Skin epidermis (tissue), 12 donors: ENCODE data around the gene ADCY6.
A peak's percentile ranks its signal among the peaks of the same experiment; 100 is the strongest.

Experiments
- H3K27ac ChIP-seq, 21 experiments: fragments of 200-600 bp; sonication (generic) in 11 of 21; one replicate each; pipeline ENCODE4 v1.5.0; 2020; ENCODE audit warnings: mild to moderate bottlenecking in 3 of 21, inconsistent platforms in 2 of 21, moderate library complexity in 2 of 21
- H3K4me3 ChIP-seq, 7 experiments: fragments of 200-600 bp; sonication (generic) in 2 of 7; one replicate each; pipeline ENCODE4 v1.5.0; 2020; ENCODE audit warnings: inconsistent platforms in 2 of 7, mild to moderate bottlenecking in 2 of 7, moderate library complexity in 1 of 7

ADCY6 gene

GRCh38 chr12:48788854-48789775, at the start of gene ADCY6:
Gene ADCY6, minus strand, starts transcription at chr12:48789089. Its CDS starts 5,655 bp downstream, at chr12:48783434.
- peak within 1 kb of the TSS; percentile 53 to 83 (median 67) for H3K4me3 ChIP-seq
- peak within 1 kb of the TSS; percentile 2 to 94 (median 84) for H3K27ac ChIP-seq

- Histone ChIP-seq H3K4me3 (no peak overlapping the region), H3K27ac (no peak overlapping the region)
These were observed 49.2 kb upstream of the ADCY6 start for GRCh38 chr12:48838048-48838447.

- Histone ChIP-seq H3K4me3 (no peak overlapping the region), H3K27ac (no peak overlapping the region)
These were observed 43.6 kb upstream of the ADCY6 start for GRCh38 chr12:48832321-48833060.

- no peak overlapping the region for H3K27ac ChIP-seq
- H3K4me3 ChIP-seq, result no peak overlapping the region
These were observed 42.4 kb upstream of the ADCY6 start for GRCh38 chr12:48831257-48831656.

GRCh38 chr12:48828841-48829575, 40.1 kb upstream of the ADCY6 start:
- no peak overlapping the region for H3K4me3 ChIP-seq
- H3K27ac ChIP-seq, result no peak overlapping the region

- no peak overlapping the region for H3K27ac ChIP-seq
- no peak overlapping the region for H3K4me3 ChIP-seq
These were observed 39.4 kb upstream of the ADCY6 start for GRCh38 chr12:48828293-48828692.

GRCh38 chr12:48827513-48828096, 38.7 kb upstream of the ADCY6 start:
- H3K27ac ChIP-seq, result no peak overlapping the region
- H3K4me3 ChIP-seq, result no peak overlapping the region

GRCh38 chr12:48827026-48827425, 38.1 kb upstream of the ADCY6 start:
- Histone ChIP-seq H3K27ac (no peak overlapping the region), H3K4me3 (no peak overlapping the region)

GRCh38 chr12:48826209-48826855, 37.4 kb upstream of the ADCY6 start:
- Histone ChIP-seq H3K27ac (peak overlapping the region in 1 of 21 experiments; percentile 37), H3K4me3 (no peak overlapping the region)

- Histone ChIP-seq H3K27ac (no peak overlapping the region), H3K4me3 (no peak overlapping the region)
These were observed 36.0 kb upstream of the ADCY6 start for GRCh38 chr12:48824905-48825304.

GRCh38 chr12:48824112-48824511, 35.2 kb upstream of the ADCY6 start:
- Histone ChIP-seq H3K4me3 (no peak overlapping the region), H3K27ac (no peak overlapping the region)

GRCh38 chr12:48823281-48823680, 34.4 kb upstream of the ADCY6 start:
- H3K27ac ChIP-seq, result no peak overlapping the region
- no peak overlapping the region for H3K4me3 ChIP-seq

- H3K4me3 ChIP-seq, result no peak overlapping the region
- no peak overlapping the region for H3K27ac ChIP-seq
These were observed 33.8 kb upstream of the ADCY6 start for GRCh38 chr12:48822711-48823110.

GRCh38 chr12:48822139-48822538, 33.2 kb upstream of the ADCY6 start:
- Histone ChIP-seq H3K27ac (no peak overlapping the region), H3K4me3 (no peak overlapping the region)

GRCh38 chr12:48819986-48820725, 31.3 kb upstream of the ADCY6 start:
- no peak overlapping the region for H3K27ac ChIP-seq
- H3K4me3 ChIP-seq, result no peak overlapping the region

- Histone ChIP-seq H3K4me3 (peak overlapping the region; percentile 50 to 75 (median 70)), H3K27ac (peak overlapping the region in 13 of 21 experiments; percentile 14 to 76 (median 50))
These were observed 30.1 kb upstream of the ADCY6 start for GRCh38 chr12:48818831-48819590.

- Histone ChIP-seq H3K27ac (peak within 1 kb of the TSS in 16 of 21 experiments; percentile 0 to 76 (median 50)), H3K4me3 (peak within 1 kb of the TSS; percentile 50 to 75 (median 70))
These were observed 29.3 kb upstream of the ADCY6 start, which contains the start of gene CACNB3 for GRCh38 chr12:48817873-48818830. Gene CACNB3, plus strand, starts transcription at chr12:48818496. Its CDS starts 434 bp downstream, at chr12:48818930.
